NCI-H526 treated with DMSO at 0.1 percent for 48 hours (cell line): ENCODE results near the gene LHX3.
A peak's percentile ranks its signal among the peaks of the same experiment; 100 is the strongest.

Experiments
- DNase-seq: peaks from one replicate; lab custom pipeline; 2025; lab: John Stamatoyannopoulos, UW

Gene LHX3

DNA sequence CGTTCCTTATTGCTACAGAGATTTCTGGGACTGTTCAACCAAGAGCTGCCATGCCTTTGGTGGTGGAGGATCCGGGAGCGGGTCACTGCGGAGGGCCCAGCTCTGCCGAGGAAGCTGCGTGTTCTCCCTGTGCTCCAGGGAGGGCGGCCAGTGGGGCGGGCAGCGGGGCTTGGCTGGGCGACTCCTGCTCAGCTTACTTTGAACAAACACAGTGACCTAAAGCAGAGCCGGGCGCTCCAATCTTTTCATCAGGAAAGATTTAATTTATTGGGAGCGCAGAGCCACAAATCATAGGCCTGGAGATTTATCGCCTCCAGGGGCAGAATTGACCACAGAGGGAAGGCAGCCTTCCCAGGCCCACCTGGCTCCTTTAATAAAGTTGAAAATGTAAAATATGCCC lies 27.7 kb downstream of the LHX3 start:
- no peak for DNase-seq

- DNase-seq, result no peak
Measured at GRCh38 chr9:136175616-136176197, 29.2 kb downstream of the LHX3 start.

GRCh38 chr9:136174779-136175615 lies 29.9 kb downstream of the LHX3 start:
- no peak for DNase-seq

- DNase-seq, result no peak
Measured at GRCh38 chr9:136173648-136174290, 31.2 kb downstream of the LHX3 start.

DNA sequence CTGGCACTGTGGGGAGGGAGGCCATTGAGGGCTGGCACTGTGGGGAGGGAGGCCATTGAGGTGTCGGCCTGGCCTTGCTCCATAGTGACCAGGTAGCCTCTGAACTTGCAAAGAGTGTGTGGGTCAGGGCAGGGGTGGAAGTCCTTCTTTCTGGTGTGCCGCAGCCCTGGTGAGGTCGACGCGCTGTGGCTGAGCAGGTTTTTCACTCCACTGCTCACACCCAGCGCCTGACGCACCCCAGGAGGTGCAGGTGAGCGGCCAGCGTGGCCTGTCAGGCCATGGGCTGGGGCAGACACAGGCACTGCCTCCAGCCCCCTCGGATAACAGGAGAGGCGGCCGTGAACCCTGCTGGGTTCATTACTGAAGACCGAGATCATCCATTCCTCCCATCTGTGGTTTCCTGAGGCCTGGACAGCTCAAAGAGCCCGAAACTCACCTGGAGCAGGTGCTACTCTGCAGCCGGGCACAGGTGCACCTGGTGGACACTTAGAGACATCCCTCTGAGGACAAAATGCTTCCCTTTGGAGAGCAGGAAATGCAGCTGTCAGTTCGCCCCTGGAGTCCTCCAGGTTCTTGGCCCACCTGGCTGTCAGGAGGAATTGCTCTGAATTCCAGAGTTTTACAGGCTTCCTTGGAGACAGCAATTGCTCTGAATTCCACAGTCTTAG lies 32.4 kb downstream of the LHX3 start:
- no peak for DNase-seq

DNA sequence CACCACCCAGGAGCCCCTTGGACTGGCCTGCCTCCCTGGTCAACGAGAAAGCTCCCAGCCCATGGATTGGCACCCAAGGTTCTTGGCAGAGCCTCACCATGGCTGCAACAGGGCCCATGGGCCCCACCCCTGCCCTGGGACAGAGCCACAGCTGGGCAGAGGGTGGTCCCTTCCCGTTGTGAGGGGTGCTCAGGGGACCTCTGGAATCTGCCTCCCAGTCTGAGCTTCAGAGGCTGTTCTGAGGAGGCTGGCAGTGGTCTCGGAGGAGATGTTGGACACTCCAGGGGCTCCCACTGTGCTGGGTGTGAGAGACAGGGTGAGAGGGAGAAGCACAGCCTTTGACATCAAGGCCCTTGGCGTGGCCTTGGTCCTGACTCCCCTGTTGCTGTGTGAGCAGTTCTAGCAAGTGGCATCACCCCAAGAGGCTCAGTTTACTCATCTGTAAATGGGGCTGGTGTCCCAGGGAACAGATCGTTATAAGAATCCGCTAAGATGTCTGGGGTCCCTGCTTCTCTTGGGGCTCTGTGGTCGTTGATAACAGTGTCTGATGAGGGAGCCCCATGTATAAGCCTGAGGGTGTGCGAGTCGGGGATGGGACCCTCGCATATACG lies 33.0 kb downstream of the LHX3 start:
- no peak for DNase-seq

DNA sequence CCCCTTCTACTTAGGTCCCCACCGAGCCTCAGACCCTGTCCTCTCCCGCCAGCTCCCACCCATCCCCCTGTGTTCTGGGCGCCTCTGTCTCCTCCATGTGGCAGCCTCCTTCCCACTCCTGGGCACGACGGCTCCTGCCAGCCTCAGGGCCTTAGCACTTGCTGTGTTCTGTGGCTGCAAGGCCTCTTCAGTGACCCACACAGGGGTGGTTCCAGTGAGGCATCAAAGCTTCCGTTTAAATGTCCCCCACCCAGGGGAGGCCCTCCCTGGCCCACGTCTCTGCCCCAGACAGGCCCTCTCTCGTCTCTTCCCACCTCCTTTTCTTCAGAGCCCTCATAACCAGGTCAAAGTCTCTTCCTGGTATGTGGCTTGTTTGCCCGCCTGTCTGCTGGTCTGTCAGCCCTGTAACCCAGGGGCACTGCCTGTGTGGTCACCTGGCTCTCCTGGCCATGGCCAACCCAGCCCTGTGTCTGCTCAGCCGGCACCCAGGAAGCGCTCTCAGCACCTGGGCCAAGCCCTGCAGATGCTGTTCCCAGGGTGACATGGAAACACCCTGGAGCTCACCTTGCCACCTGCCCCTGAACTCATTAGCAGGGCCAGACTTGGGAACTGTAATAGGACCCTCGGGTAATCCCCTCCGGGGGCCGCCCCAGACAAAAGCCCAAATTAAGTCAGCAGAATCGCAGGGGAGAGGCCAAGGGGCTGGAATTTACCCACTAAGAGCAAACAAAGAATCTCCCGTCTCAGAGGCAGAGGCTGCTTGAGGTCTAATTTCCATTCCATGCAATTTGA lies 33.7 kb downstream of the LHX3 start:
- peak; percentile 76 for DNase-seq

GRCh38 chr9:136170006-136170901 lies 34.7 kb downstream of the LHX3 start:
- DNase-seq, result no peak

DNA sequence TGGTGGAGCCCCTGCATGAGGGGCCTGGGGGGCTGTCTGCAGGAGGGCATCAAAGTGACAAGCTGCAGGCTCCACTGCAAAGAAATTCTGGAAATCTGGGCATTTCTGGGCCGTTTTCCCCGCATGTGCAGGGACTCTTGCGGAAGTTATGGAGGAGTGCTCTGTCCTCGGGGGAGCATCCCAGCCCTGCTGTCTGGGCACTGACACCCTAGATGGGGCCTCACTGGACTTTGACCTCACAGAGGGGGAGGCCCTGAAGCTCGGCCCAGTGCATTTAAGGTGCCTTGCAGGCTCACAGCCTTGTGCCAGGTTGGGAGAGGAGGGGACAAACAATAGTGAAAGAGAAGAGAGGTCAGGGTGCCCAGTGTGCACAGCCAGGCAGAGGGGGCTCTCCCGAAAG lies 35.4 kb downstream of the LHX3 start:
- DNase-seq, result no peak

DNA sequence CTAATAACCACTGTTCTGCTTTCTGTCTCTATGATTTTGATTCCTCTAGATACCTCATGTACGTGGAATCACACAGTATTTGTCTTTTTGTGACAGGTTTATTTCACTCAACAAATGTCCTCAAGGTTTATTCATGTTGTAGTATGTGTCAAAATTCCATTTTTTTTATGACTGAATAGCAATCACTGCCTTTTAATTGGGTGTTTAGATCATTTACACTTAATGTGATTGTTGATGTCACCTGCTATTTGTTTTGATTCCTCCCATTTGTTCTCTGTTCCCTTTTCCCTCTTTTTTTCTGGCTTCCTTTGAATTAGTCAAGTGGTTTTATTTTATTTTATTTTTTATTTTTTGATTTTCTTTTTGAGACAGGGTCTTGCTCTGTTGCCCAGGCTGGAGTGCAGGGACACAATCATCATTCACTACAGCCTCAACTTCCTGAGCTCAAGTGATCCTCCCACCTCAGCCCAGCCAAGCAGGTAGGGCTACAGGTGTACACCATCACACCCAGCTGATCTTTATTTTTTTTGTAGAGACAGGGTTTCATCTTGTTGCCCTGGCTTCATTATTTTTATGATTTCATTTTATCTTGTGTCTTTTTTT lies 41.6 kb downstream of the LHX3 start:
- no peak for DNase-seq

- DNase-seq, result no peak
Measured at GRCh38 chr9:136160995-136161610, 43.8 kb downstream of the LHX3 start.

GRCh38 chr9:136160381-136160841 lies 44.5 kb downstream of the LHX3 start:
- peak; percentile 43 for DNase-seq

DNA sequence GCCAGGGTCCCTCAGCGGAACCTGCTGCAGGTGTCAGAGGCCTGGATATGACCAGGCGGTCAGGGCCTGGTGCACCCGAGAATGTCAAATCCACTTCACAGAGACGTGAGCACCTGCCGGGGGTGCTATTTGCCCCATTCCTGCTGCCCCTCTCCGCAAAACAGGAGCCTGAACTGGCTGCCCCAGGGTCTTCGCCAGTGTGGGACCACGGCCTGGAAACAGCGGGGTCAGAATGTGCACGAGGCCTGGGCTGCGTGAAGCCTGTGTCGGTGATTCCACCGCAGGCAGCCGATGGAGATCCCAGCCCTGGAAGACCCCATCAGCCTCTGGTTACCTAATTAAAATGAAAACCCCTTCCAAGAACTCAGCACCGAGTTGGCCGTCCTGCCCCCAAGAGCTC lies 45.1 kb downstream of the LHX3 start:
- no peak for DNase-seq

GRCh38 chr9:136157477-136158265 lies 47.3 kb downstream of the LHX3 start:
- DNase-seq, result no peak

GRCh38 chr9:136156209-136157120 lies 48.5 kb downstream of the LHX3 start:
- DNase-seq, result no peak

- DNase-seq, result no peak
Measured at GRCh38 chr9:136155576-136155975, 49.4 kb downstream of the LHX3 start.

DNA sequence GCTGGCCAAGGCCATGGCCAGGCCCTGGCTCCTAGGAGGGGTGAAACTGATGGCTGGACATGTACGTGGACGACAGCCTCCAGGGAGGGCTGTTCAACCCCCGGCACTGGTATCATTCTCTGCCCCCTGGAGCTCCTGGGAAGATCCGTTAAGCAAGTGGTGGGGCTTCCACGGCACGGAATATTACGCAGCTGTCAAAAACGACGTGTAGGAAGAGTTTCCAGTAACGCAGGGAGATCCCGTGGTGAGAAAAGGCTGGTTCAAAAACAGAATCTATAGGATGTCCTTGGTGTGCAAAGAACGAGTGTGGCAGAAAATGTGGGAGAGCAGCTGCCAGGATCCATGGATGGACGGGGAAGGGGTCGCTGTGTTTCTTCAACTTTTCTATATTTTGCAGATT lies 50.0 kb downstream of the LHX3 start:
- DNase-seq, result no peak
